ENCODE measurements around the gene EFHC2.

- TF ChIP-seq POLR2A (IDR thresholded peaks at IDR 0.05) (no peak), CTCF (IDR thresholded peaks at IDR 0.05) (no peak)
These were observed 97.7 kb downstream of the EFHC2 start for GRCh38 chrX:44245733-44246132.

Measured in suprapubic skin (tissue), 3 donors.